GM12891 (cell line): Measurements from ENCODE around the gene KIF26A.

Source experiments
- POLR2A ChIP-seq: IDR thresholded peaks from 2 replicates; pipeline ENCODE4 v1.6.1; 2011; ENCODE audit warnings: low read depth, low read length, control low read depth
- TAF1 ChIP-seq: IDR thresholded peaks from 2 replicates; pipeline ENCODE4 v1.6.1; 2011; ENCODE audit warnings: low read depth, low read length, control low read depth

DNA sequence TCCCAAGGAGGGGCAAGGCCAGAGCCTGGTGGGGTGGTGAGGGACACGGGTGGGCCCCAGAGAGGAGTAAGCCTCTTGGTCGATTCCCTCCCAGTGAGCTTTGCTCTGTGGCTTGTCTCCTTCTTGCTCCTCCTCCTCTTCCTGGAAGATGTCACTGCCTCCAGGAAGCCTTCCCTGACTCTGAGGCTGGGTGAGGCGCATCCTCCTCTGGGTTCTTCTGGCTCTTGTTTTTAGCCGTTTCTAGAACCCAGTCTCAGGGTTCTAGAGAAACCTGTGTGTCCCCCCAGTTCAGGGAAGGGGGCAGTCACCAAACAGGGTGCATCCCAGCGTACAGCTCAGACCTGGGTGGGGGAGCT lies 12.6 kb downstream of the KIF26A start:
- TF ChIP-seq POLR2A (no peak), TAF1 (no peak)
